ENCODE measurements around the gene GLI3.

The GLI3 gene

GRCh38 chr7:41922373-41922772 is 314.6 kb downstream of the GLI3 start:
- in situ Hi-C loops (cut with HindIII; ENCODE audit: low sequenced_read_pairs), result no loop called here
- no peak for TF ChIP-seq CTCF (IDR thresholded peaks at IDR 0.05; ENCODE audit: low read depth, low read length)
- DNase-seq (ENCODE audit: low read depth, low spot score), result no peak
- no peak overlapping the region for H3K4me3 ChIP-seq (ENCODE audit: low read depth, low read length)

- in situ Hi-C loops (cut with HindIII; ENCODE audit: low sequenced_read_pairs), result no loop called here
- no peak for DNase-seq (ENCODE audit: low read depth, low spot score)
- no peak overlapping the region for H3K4me3 ChIP-seq (ENCODE audit: low read depth, low read length)
- no peak for TF ChIP-seq CTCF (IDR thresholded peaks at IDR 0.05; ENCODE audit: low read depth, low read length)
Measured at GRCh38 chr7:41921453-41921981, 315.5 kb downstream of the GLI3 start.

- in situ Hi-C loops (cut with HindIII; ENCODE audit: low sequenced_read_pairs), result no loop called here
- peak; percentile 87 for DNase-seq (ENCODE audit: low read depth, low spot score)
- H3K4me3 ChIP-seq (ENCODE audit: low read depth, low read length), result no peak overlapping the region
- TF ChIP-seq CTCF (IDR thresholded peaks at IDR 0.05; ENCODE audit: low read depth, low read length), result no peak
Measured at GRCh38 chr7:41918597-41918996, 318.4 kb downstream of the GLI3 start.

- in situ Hi-C loops (cut with HindIII; ENCODE audit: low sequenced_read_pairs), result no loop called here
- DNase-seq (ENCODE audit: low read depth, low spot score), result peak; percentile 96
- no peak for TF ChIP-seq CTCF (IDR thresholded peaks at IDR 0.05; ENCODE audit: low read depth, low read length)
- no peak overlapping the region for H3K4me3 ChIP-seq (ENCODE audit: low read depth, low read length)
Measured at GRCh38 chr7:41916450-41916927, 320.5 kb downstream of the GLI3 start.

GRCh38 chr7:41915871-41916270 is 321.1 kb downstream of the GLI3 start:
- in situ Hi-C loops (cut with HindIII; ENCODE audit: low sequenced_read_pairs), result no loop called here
- no peak for TF ChIP-seq CTCF (IDR thresholded peaks at IDR 0.05; ENCODE audit: low read depth, low read length)
- H3K4me3 ChIP-seq (ENCODE audit: low read depth, low read length), result no peak overlapping the region
- no peak for DNase-seq (ENCODE audit: low read depth, low spot score)

- in situ Hi-C loops (cut with HindIII; ENCODE audit: low sequenced_read_pairs), result no loop called here
- TF ChIP-seq CTCF (IDR thresholded peaks at IDR 0.05; ENCODE audit: low read depth, low read length), result no peak
- DNase-seq (ENCODE audit: low read depth, low spot score), result peak; percentile 14
- no peak overlapping the region for H3K4me3 ChIP-seq (ENCODE audit: low read depth, low read length)
Measured at GRCh38 chr7:41912851-41913567, 324.0 kb downstream of the GLI3 start.

Data from astrocyte of the spinal cord (primary cell).